ENCODE data around the gene ATOH1.

GRCh38 chr4:93834249-93835066 lies 5.9 kb downstream of the ATOH1 start:
- TF ChIP-seq POU2F2 (IDR thresholded peaks at IDR 0.05; ENCODE audit: low read depth, low read length) = no peak
- no peak for TF ChIP-seq POLR2A (IDR thresholded peaks at IDR 0.05; ENCODE audit: low read depth, low read length)
